SU-DHL-6 (cell line): ENCODE results near the gene SPIB.
A peak's percentile ranks its signal among the peaks of the same experiment; 100 is the strongest.

Experiments used
- H2AFZ ChIP-seq: fragments of 200-600 bp; sonication (generic); 2 replicates; pipeline ENCODE4 v1.6.1; 2014; ENCODE audit warnings: low read depth, mild to moderate bottlenecking, moderate library complexity, mixed read lengths, antibody characterized with exemption, low read length; ENCODE audit not compliant: severe bottlenecking
- H3F3A ChIP-seq: fragments of 200-600 bp; shearing (Covaris generic); 2 replicates; pipeline ENCODE4 v1.6.0; 2016; ENCODE audit warnings: antibody characterized with exemption, mild to moderate bottlenecking; ENCODE audit not compliant: insufficient read depth
- H3K27ac ChIP-seq: fragments of 200-600 bp; sonication (generic); 2 replicates; pipeline ENCODE4 v1.5.1; 2016; ENCODE audit warnings: low read depth, mild to moderate bottlenecking, low read length, moderate library complexity, mixed read lengths
- H3K27me3 ChIP-seq: fragments of 200-600 bp; sonication (generic), shearing (Covaris generic); 2 replicates; pipeline ENCODE4 v1.6.0; 2014; ENCODE audit warnings: mild to moderate bottlenecking, low read length
- H3K36me3 ChIP-seq: fragments of 200-600 bp; sonication (generic); 2 replicates; pipeline ENCODE4 v1.6.1; 2014; ENCODE audit warnings: mild to moderate bottlenecking, low read length, mixed read lengths
- H3K4me2 ChIP-seq: fragments of 300-600, 200-600 bp; shearing (Covaris generic), sonication (generic); 2 replicates; pipeline ENCODE4 v1.6.0; 2014; ENCODE audit warnings: low read length, low read depth, mild to moderate bottlenecking; ENCODE audit not compliant: poor library complexity, severe bottlenecking
- H3K4me3 ChIP-seq: fragments of 200-600 bp; sonication (generic); 2 replicates; pipeline ENCODE4 v1.5.1; 2014; ENCODE audit warnings: antibody characterized with exemption, low read length, mild to moderate bottlenecking, mixed read lengths; ENCODE audit not compliant: insufficient read depth, poor library complexity, severe bottlenecking
- H3K79me2 ChIP-seq: fragments of 200-600 bp; sonication (generic); 2 replicates; pipeline ENCODE4 v1.6.1; 2014; ENCODE audit warnings: mild to moderate bottlenecking, low read length, moderate library complexity; ENCODE audit not compliant: insufficient read depth
- H3K9ac ChIP-seq: fragments of 200-600 bp; sonication (generic); 2 replicates; pipeline ENCODE4 v1.7.0; 2014; ENCODE audit warnings: mild to moderate bottlenecking, low read length
- H3K9me2 ChIP-seq: fragments of 200-600 bp; sonication (generic); replicated peaks from 2 replicates; pipeline ENCODE4 v1.6.1; 2014; ENCODE audit warnings: low read length; ENCODE audit not compliant: insufficient read depth
- H3K9me3 ChIP-seq: fragments of 200-600 bp; sonication (generic); 2 replicates; pipeline ENCODE4 v1.6.1; 2014; ENCODE audit warnings: low read length, mixed read lengths; ENCODE audit not compliant: insufficient read depth
- H4K20me1 ChIP-seq: fragments of 200-600 bp; sonication (generic); 2 replicates; pipeline ENCODE4 v1.6.1; 2014; ENCODE audit warnings: low read depth, mild to moderate bottlenecking, antibody characterized with exemption, low read length, moderate library complexity, mixed read lengths
- CTCF ChIP-seq: fragments of 200-600 bp; sonication (generic); IDR thresholded peaks from one replicate; pipeline ENCODE4 v1.5.1; 2017; ENCODE audit warnings: antibody characterized with exemption, mild to moderate bottlenecking, low read length, moderate library complexity; ENCODE audit not compliant: insufficient read depth, poor library complexity, severe bottlenecking
- EZH2phosphoT487 ChIP-seq: fragments of 200-600 bp; sonication (generic), shearing (Covaris generic); conservative IDR thresholded peaks from 2 replicates; pipeline ENCODE4 v1.6.1; 2018; ENCODE audit warnings: mild to moderate bottlenecking, antibody characterized with exemption, low read length, moderate library complexity, mixed read lengths

SPIB gene

GRCh38 chr19:50418176-50419021 is at the start of gene SPIB:
SPIB (plus strand) TSS chr19:50418938; CDS start chr19:50418963, 25 bp downstream.
- H4K20me1 ChIP-seq = peaks cover 3% of the 10 kb centered on the region; the same call in 1 of the 2 replicates
- H3K27ac ChIP-seq = peak within 1 kb of the TSS; percentile 100
- H3K9me2 ChIP-seq = no peaks in the 10 kb centered on the region
- H3K27me3 ChIP-seq = no peaks in the 10 kb centered on the region
- H3K9me3 ChIP-seq = no peaks in the 10 kb centered on the region
- H3F3A ChIP-seq = peaks cover 68% of the 10 kb centered on the region
- peak within 1 kb of the TSS; percentile 60 for H3K4me3 ChIP-seq
- H3K4me2 ChIP-seq = peak within 1 kb of the TSS; percentile 96
- peaks cover 10% of the 10 kb centered on the region; the same call in 1 of the 2 replicates for H3K36me3 ChIP-seq
- TF ChIP-seq EZH2phosphoT487 = no peak
- no peak for TF ChIP-seq CTCF
- H3K9ac ChIP-seq = peak within 1 kb of the TSS; percentile 83
- H2AFZ ChIP-seq = no peak within 1 kb of the TSS
- peaks cover 31% of the 10 kb centered on the region for H3K79me2 ChIP-seq

- TF ChIP-seq EZH2phosphoT487 = no peak
- no peak for TF ChIP-seq CTCF
- Histone ChIP-seq H3K27ac (no peak overlapping the region), H2AFZ (no peak overlapping the region), H3K9ac (no peak overlapping the region), H3K9me3 (no peaks in the 10 kb centered on the region), H3K79me2 (no peaks in the 10 kb centered on the region), H3K4me3 (no peak overlapping the region), H3F3A (peaks cover 21% of the 10 kb centered on the region), H3K9me2 (no peaks in the 10 kb centered on the region), H3K4me2 (no peak overlapping the region), H3K27me3 (no peaks in the 10 kb centered on the region), H4K20me1 (no peaks in the 10 kb centered on the region), H3K36me3 (no peaks in the 10 kb centered on the region)
Measured at GRCh38 chr19:50371914-50372475, 46.7 kb upstream of the SPIB start.

DNA sequence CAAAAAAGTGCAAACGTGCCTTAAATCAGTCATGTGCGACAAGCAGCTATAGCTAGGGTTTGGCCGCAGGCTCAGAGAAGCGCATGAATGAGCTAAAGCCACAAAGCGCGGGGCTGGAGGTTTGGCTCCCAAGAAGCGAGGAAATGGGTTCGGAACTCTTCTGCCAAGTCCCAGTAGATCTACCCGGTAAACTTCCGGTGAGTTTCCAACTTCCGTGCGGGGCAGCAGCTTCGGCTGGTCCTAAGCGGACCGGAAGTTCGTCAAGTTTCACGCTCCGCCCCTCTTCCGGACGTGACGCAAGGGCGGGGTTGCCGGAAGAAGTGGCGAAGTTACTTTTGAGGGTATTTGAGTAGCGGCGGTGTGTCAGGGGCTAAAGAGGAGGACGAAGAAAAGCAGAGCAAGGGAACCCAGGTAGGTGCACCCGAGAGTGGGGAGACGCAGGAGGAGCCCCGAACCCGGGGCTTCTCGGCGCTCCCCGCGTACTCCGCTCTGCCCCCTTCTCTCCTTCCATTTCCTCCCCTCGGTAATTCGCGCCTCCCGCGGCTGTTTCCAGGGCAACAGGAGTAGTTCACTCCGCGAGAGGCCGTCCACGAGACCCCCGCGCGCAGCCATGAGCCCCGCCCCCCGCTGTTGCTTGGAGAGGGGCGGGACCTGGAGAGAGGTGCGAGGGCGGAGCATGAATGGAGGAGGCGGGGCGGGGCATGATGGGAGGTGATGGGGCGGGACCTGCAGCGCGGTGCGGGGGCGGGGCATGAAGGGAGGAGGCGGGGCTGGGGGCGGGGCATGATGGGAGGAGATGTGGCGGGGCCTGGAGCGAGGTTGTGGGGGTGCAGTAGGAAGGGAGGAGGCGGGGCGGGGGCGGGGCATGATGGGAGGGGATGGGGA is 42.3 kb upstream of the SPIB start, which contains the start of gene NR1H2:
Gene NR1H2 (plus strand): TSS at position 292 of the 885 bp plus-strand sequence. CDS start 1,149 bp downstream, outside the sequence.
- H3K27ac ChIP-seq = peak within 1 kb of the TSS; percentile 94
- no peak for TF ChIP-seq CTCF
- TF ChIP-seq EZH2phosphoT487 = no peak
- H3K4me2 ChIP-seq = peak within 1 kb of the TSS; percentile 99
- no peaks in the 10 kb centered on the region for H4K20me1 ChIP-seq
- no peaks in the 10 kb centered on the region for H3K27me3 ChIP-seq
- H3K36me3 ChIP-seq = no peaks in the 10 kb centered on the region
- H3K9me3 ChIP-seq = no peaks in the 10 kb centered on the region
- peak within 1 kb of the TSS; percentile 96 for H2AFZ ChIP-seq
- H3K9ac ChIP-seq = peak within 1 kb of the TSS; percentile 93
- peaks cover 14% of the 10 kb centered on the region for H3F3A ChIP-seq
- H3K4me3 ChIP-seq = peak within 1 kb of the TSS; percentile 97
- no peaks in the 10 kb centered on the region for H3K9me2 ChIP-seq
- no peaks in the 10 kb centered on the region for H3K79me2 ChIP-seq
